DMS153 treated with DMSO at 0.1 percent for 48 hours (cell line): Measurements from ENCODE around the gene YWHAQ.
"Not testable (repeated sequence)": the region's sequence is repeated elsewhere in the genome, so short reads cannot be mapped to it uniquely, and the experiment has no call there.

Source experiments
- DNase-seq: peaks from one replicate; lab custom pipeline; 2025; ENCODE audit not compliant: unreplicated experiment; lab: John Stamatoyannopoulos, UW

The YWHAQ gene

DNA sequence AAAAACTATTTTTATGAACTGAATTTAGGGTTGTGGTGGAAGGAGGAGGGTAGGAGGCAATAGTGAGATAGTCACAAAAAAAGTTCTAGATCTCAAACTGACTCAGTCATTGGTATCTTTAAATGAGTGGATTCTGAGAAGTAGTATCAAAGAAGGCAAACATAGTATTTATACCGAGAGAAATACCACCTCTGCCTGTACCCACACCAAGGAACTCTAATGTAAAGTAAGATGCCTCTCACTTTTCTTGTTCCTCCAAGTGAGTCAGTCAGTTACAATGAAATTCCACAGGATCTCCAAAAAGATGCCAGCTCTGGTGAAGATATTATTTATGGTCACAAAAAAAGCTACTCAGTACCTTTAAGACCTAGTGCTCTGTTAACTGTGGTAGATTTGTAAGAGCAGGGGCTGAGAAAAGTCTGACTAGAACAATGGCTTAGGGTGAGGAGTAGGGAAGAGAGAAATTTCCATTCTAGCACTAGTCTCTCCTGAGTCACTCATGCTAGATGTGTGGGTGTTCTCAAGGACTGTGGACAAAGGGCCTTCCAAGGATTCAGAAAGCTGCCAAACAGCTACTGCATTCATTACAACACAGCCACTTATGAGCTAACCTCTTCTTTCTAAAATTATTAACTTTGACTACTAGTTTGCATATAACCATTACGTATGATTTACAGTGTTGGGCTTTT is 36.3 kb downstream of the YWHAQ start:
- no peak for DNase-seq

DNA sequence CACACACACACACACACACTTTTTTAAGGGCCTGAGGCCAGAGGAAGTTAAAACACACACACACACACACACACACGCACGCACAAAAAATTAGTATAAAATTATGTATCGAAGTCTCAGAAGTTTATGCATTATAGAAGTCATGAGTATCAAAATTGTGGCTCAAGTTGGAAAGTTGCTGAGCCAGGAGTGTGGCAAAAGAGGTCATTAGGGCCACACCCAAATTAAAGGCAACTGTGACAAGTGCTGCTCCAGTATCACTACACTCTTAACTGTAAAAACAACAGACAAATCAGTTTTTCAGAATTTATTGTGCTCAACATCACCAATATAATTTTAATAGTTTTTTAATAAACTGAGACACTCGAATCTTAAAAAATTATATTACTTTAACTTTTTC is 36.9 kb downstream of the YWHAQ start:
- no peak for DNase-seq

DNA sequence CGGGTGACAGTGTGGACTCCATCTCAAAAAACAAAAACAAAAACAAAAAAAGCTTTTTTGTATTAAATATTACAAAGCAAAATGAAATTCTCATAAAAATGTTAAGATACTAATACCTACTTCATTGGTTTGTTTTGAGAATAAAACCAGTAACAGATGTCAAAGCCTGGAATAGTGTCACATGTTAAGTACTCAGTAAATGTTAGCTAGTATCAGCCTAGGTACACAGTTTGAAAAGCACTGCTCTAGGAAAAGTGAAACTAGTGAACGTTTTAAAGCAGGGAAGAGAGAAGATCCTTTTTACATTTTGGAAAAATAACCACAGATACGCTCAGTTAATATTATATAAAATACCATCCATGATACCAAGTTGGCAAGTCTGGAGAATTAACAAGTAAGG is 38.1 kb downstream of the YWHAQ start:
- DNase-seq = no peak

DNA sequence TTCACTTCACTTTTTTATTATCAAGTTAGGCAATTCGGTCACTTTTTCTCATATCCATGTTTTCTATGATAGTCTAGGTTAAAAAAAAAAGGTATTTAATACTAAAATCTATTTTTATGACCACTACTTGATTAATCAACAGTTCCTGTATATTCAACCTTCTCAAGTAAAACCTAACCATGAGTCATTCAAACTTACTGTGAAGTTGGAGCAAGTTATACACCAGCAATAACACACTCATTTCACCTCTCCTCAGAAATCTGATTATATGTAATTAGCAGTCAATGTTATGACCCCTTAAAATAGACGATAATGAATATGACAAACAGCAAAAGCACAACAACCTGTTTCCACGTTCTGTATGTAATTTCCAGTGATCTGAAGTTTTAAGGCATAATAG is 40.2 kb downstream of the YWHAQ start:
- no peak for DNase-seq

DNA sequence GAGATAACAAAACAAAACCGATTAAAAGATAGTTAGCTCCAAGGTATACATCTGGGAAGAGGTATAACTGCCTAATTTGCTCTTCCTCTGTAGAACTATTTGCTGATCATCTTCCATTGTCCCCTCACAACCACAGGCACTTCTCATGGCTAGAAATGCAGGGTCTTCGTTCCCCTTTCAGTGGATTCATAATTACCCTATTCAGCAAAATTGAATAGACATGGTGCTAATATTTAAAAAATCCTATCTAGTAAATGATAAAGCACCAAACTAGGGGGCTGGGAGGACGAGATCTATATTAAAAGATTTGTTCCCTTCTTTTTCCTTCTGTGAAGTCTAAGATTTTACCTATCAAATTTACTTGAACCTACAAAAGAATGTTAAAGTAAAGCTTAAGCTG is 44.3 kb downstream of the YWHAQ start:
- no peak for DNase-seq

- no peak for DNase-seq
Observed at GRCh38 chr2:9585486-9585885, 45.3 kb downstream of the YWHAQ start.

GRCh38 chr2:9584902-9585301 is 45.9 kb downstream of the YWHAQ start:
- DNase-seq = not testable (repeated sequence)

GRCh38 chr2:9582624-9583023 is 48.2 kb downstream of the YWHAQ start:
- no peak for DNase-seq

DNA sequence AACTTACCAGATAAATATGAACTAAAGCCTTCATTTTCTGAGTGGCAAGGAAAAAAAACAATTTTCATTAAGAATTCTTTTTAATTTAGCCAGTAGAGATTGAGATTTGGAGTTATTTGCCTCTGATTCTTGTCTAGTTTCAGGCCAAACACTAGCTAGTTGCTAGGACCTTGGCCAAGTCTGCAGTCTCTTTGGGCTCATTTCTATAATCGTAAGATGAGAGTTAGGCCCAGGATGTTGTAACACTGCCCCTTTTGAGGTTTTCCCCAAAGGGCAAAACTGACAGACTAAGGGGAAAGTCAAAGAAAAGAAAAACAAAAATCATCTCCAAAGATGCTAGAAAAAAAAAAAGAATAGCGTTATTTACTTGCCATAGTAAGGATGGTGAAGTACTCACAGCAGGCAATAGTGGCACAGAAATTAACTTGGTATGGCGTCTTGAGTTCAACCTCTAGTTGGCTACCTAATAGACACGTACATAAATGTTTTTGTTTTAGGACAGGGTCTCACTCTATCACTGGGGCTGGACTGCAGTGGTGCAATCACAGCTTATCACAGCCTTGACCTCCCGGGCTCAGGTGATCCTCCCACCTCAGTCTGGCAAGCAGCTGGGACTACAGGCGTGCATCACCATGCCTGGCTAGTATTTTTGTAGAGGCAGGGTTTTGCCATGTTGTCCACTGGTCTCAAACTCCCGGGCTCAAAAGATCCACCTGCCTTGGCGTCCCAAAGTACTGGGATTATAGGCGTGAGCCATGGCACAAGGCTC is 52.1 kb downstream of the YWHAQ start:
- DNase-seq = no peak

- no peak for DNase-seq
Observed at GRCh38 chr2:9574331-9574730, 56.5 kb downstream of the YWHAQ start.

- DNase-seq = no peak
Observed at GRCh38 chr2:9573840-9574239, 57.0 kb downstream of the YWHAQ start.

GRCh38 chr2:9573013-9573720 is 57.6 kb downstream of the YWHAQ start:
- no peak for DNase-seq

GRCh38 chr2:9570182-9571060 is 60.4 kb downstream of the YWHAQ start:
- DNase-seq = no peak

DNA sequence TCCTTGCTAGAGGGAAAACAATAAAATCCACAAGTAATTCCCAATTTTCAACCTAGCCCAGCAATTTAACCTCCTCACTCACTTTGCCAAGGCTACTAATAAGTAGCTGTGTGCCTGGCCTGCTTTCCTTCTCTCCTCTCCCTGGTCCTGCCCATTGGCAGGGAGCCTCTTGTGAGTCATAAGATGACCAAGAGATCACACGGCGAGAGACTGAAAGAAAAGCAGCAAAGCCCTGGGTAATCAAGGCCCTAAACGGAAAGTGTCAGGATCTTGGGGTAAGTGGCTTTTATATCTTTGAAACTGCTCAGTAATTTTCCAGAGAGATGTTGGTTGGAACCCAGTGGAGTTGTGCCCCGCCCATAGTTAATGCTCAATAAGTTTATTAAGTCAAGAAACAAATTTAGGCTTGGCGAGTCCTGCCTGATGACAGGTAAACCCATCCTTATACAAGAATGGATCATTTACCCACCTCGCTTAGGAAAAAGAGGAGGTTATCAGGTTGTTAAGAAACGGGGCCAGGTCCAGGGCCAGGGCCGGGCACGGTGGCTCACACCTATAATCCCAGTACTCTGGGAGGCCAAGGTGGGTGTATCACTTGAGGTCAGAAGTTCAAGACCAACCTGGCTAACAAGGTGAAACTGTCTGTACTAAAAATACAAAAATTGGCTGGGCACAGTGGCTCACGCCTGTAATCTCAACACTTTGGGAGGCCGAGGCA is 65.2 kb downstream of the YWHAQ start:
- DNase-seq = no peak

GRCh38 chr2:9560628-9561027 is 70.2 kb downstream of the YWHAQ start:
- no peak for DNase-seq

GRCh38 chr2:9558948-9559381 is 71.8 kb downstream of the YWHAQ start:
- DNase-seq = no peak

GRCh38 chr2:9556121-9556743 is 74.6 kb downstream of the YWHAQ start:
- DNase-seq = no peak

DNA sequence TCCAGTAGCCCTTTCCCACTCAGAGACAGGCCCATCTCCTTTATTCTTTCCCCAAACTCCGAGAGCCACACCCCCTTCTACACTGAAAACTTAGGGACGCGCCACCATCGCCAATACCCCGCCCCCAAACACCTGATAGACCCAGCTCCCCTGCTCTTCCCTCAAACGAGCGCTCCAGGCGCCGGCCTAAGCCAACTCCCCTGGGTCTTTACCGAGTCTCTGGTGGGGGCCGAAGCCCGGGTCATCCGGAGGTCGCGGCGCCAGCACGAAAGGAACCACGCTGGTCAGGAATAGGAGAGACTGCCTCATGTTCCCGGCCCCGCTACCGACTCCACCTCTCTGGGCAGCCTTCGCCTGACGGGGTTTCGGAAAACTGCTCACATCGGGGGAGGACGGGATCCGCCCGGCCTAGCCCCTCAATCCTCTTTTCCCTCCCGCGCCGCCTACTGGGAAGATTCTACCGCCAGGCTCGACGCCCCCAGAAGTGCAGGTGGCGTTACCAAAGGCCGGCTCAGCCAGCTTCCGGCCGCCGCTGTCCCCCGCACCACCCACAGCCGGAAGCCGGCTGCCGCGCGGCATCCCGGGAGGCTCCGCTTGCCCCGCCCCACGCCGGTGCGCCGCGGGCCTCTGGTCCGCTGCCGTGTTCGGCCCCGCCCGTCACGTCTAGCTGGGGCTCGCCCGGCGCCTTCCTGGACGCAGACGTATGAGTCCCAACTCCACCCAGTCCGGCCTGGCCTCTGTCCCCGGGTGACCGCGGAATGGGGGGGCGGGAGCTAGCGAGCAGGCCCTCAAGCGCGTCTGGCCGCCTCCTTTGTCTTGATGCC is 75.3 kb downstream of the YWHAQ start, which contains the start of gene ADAM17:
TSS of gene ADAM17 (minus strand) at position 534 of the 824 bp plus-strand sequence. CDS start at position 309, 225 bp downstream.
- peak; percentile 88 for DNase-seq

GRCh38 chr2:9554921-9555296 is 75.9 kb downstream of the YWHAQ start:
- DNase-seq = no peak
